Measurements from ENCODE around the gene FAM156A.
"Not testable (repeated sequence)": the region's sequence is repeated elsewhere in the genome, so short reads cannot be mapped to it uniquely, and the experiment has no call there.

The FAM156A gene

GRCh38 chrX:52905531-52905930, 52.8 kb downstream of the FAM156A start:
- DNase-seq (ENCODE audit: low read depth in 2 of 2) = not testable (repeated sequence)

All from stimulated activated CD4-positive, alpha-beta T cell treated with anti-CD3 and anti-CD28 coated beads, Interleukin-12 subunit alpha, Interleukin-12 subunit beta, amount 100 ng/mL, for 24 hours (primary cell).